Anterior cingulate cortex (tissue), 58 donors: ENCODE results near the gene NR2F2.
A peak's percentile ranks its signal among the peaks of the same experiment; 100 is the strongest.

ENCODE experiments used
- DNase-seq, 58 donors: peaks; one replicate each; lab custom pipeline; 2025; lab: John Stamatoyannopoulos, UW

NR2F2 gene

GRCh38 chr15:96351761-96352603 lies 21.5 kb downstream of the NR2F2 start:
- DNase-seq, result no peak

GRCh38 chr15:96352604-96353405 lies 22.3 kb downstream of the NR2F2 start:
- no peak for DNase-seq

GRCh38 chr15:96353416-96353929 lies 23.0 kb downstream of the NR2F2 start:
- DNase-seq, result no peak

- no peak for DNase-seq
Observed at GRCh38 chr15:96353930-96354730, 23.6 kb downstream of the NR2F2 start.

- no peak for DNase-seq
Observed at GRCh38 chr15:96354731-96355567, 24.4 kb downstream of the NR2F2 start.

GRCh38 chr15:96355568-96356187 lies 25.2 kb downstream of the NR2F2 start:
- no peak for DNase-seq

- DNase-seq, result peak in 48 of 58 donors; percentile 4 to 74 (median 31)
Observed at GRCh38 chr15:96356494-96357455, 26.3 kb downstream of the NR2F2 start.

- no peak for DNase-seq
Observed at GRCh38 chr15:96358001-96358801, 27.7 kb downstream of the NR2F2 start.

GRCh38 chr15:96358821-96359615 lies 28.5 kb downstream of the NR2F2 start:
- no peak for DNase-seq

- DNase-seq, result no peak
Observed at GRCh38 chr15:96359616-96360521, 29.4 kb downstream of the NR2F2 start.

GRCh38 chr15:96360581-96361308 lies 30.2 kb downstream of the NR2F2 start:
- DNase-seq, result no peak

- no peak for DNase-seq
Observed at GRCh38 chr15:96361309-96362010, 31.0 kb downstream of the NR2F2 start.

- DNase-seq, result no peak
Observed at GRCh38 chr15:96362011-96362754, 31.7 kb downstream of the NR2F2 start.
